K562 (cell line): Measurements from ENCODE around the gene SART1. TPM values are rescaled to one million over a fixed set of nuclear protein-coding genes. Genes with fewer than 3 reads are reported as not detected.

Experiments
- ARID1B ChIP-seq: fragments of 450-650 bp; IDR thresholded peaks from 2 replicates; pipeline ENCODE4 v1.6.1; 2016; ENCODE audit warnings: antibody characterized with exemption, mild to moderate bottlenecking, inconsistent platforms
- CBFA2T3 ChIP-seq: fragments of 450-650 bp; IDR thresholded peaks from 2 replicates; pipeline ENCODE4 v1.6.1; 2017
- CHD2 ChIP-seq: IDR thresholded peaks from 2 replicates; pipeline ENCODE4 v1.6.1; 2011; ENCODE audit warnings: low read depth, low read length
- ETV5 ChIP-seq: sonication (generic); formaldehyde crosslinking; IDR thresholded peaks from 2 replicates; pipeline ENCODE4 v1.4.0; 2020; ENCODE audit warnings: low read depth, mild to moderate bottlenecking, missing genetic modification reagents
- FOXP1 ChIP-seq: sonication (generic); formaldehyde crosslinking; IDR thresholded peaks from 2 replicates; pipeline ENCODE4 v1.8.0; 2022; ENCODE audit warnings: mild to moderate bottlenecking, missing genetic modification reagents
- KLF16 ChIP-seq: IDR thresholded peaks from 2 replicates; pipeline ENCODE4 v1.6.1; 2016; ENCODE audit warnings: antibody characterized with exemption
- NR2C1 ChIP-seq, 2 experiments: fragments of 450-650 bp; IDR thresholded peaks; 2 replicates each; pipeline ENCODE4 v1.6.1; 2017; ENCODE audit warnings: mild to moderate bottlenecking in 2 of 2, antibody characterized with exemption in 1 of 2, inconsistent platforms in 1 of 2, missing compliant biosample characterization in 1 of 2, missing genetic modification characterization in 1 of 2
- RBBP5 ChIP-seq: fragments of 200-600 bp; sonication (generic); IDR thresholded peaks from 2 replicates; pipeline ENCODE4 v1.6.1; 2012; ENCODE audit warnings: borderline replicate concordance, mild to moderate bottlenecking, low read length, control low read depth, inconsistent platforms; ENCODE audit not compliant: insufficient read depth, poor library complexity, severe bottlenecking
- RFX5 ChIP-seq: IDR thresholded peaks from 2 replicates; pipeline ENCODE4 v1.6.1; 2011; ENCODE audit warnings: low read depth, mild to moderate bottlenecking, improper control_type of control experiment, low read length
- TEAD1 ChIP-seq, 2 experiments: fragments of 450-650 bp in 1 of 2; sonication (generic) in 1 of 2; formaldehyde crosslinking; IDR thresholded peaks; 2 replicates each; pipeline versions ENCODE4 v1.4.0 to v1.8.0; 2020 to 2022; ENCODE audit warnings: mild to moderate bottlenecking in 2 of 2, missing genetic modification reagents in 1 of 2
- TOE1 ChIP-seq, 2 experiments: fragments of 450-650 bp in 1 of 2; sonication (generic) in 1 of 2; formaldehyde crosslinking in 1 of 2; IDR thresholded peaks; 2 replicates each; pipeline versions ENCODE4 v1.7.1 to v1.8.0; 2016 to 2022; ENCODE audit warnings: borderline replicate concordance in 2 of 2, mild to moderate bottlenecking in 2 of 2, antibody characterized with exemption in 1 of 2, inconsistent platforms in 1 of 2, low read depth in 1 of 2, missing genetic modification reagents in 1 of 2, moderate library complexity in 1 of 2
- VEZF1 ChIP-seq: fragments of 200-800 bp; sonication (Bioruptor generic); IDR thresholded peaks from 2 replicates; pipeline ENCODE4 v1.6.1; 2017; ENCODE audit warnings: missing genetic modification characterization, missing compliant biosample characterization
- ZMIZ1 ChIP-seq, 2 experiments: fragments of 150-350 bp in 1 of 2; IDR thresholded peaks; 2 replicates each; pipeline ENCODE4 v1.6.1; 2012 to 2016; ENCODE audit warnings: low read depth in 2 of 2, low read length in 2 of 2, mild to moderate bottlenecking in 1 of 2, moderate library complexity in 1 of 2
- ZNF696 ChIP-seq: fragments of 250-450 bp; sonication (Bioruptor Pico); conservative IDR thresholded peaks from 2 replicates; pipeline ENCODE4 v1.4.0; 2020; ENCODE audit warnings: mild to moderate bottlenecking, moderate library complexity
- polyA plus RNA-seq, 8 experiments: library from polyadenylated mRNA; depleted of rRNA in 4 of 8; stranded (reverse) in 5 of 8; unstranded in 3 of 8; fragments of >200 nt; fragmentation: Nextera tagmentation in 2 of 8; fragmentation: Illumina TruSeq in 1 of 8; extraction: Ambion mirVana in 2 of 8; extraction: Trizol in 1 of 8; gene quantifications; 2 replicates each; pipeline versions ENCODE4 v1.2.1 to v1.2.3, GENCODE V29; 2011 to 2014; ENCODE audit warnings: inconsistent platforms in 1 of 8, missing spikeins in 1 of 8
- total RNA-seq, 7 experiments: library from RNA; depleted of rRNA in 6 of 7; stranded (reverse); fragments of >200 nt in 6 of 7; fragmentation: Illumina TruSeq in 2 of 7; extraction: Trizol in 2 of 7; gene quantifications; 2 replicates each; pipeline versions ENCODE4 v1.2.1 to v1.2.3, GENCODE V29; 2011 to 2021; ENCODE audit warnings: low replicate concordance in 1 of 7
- TF ChIP-seq, protein P1 (sequence below), 2 experiments: IDR thresholded peaks; 2 replicates each; pipeline ENCODE4 v1.6.1; 2011; ENCODE audit warnings: borderline replicate concordance in 1 of 2, control low read depth in 1 of 2, low read depth in 1 of 2, low read length in 1 of 2, mild to moderate bottlenecking in 1 of 2, mixed read lengths in 1 of 2, moderate library complexity in 1 of 2; ENCODE audit not compliant: insufficient read depth in 1 of 2, insufficient read length in 1 of 2, poor library complexity in 1 of 2, severe bottlenecking in 1 of 2; ENCODE audit errors: extremely low read depth in 1 of 2

SART1 gene
- total and polyA plus RNA-seq, 9 of the 15 experiments (the other 6 are each of a cell fraction or from before 2014, with no cell fraction given) = 4.8 to 84.1 (median 31.7) TPM

- no peak for TF ChIP-seq KLF16
- peak; percentile 79; the same call in 1 of the 2 replicates for TF ChIP-seq FOXP1
- TF ChIP-seq RBBP5 = peak; percentile 30
- TF ChIP-seq VEZF1 = peak; percentile 44; the same call in 1 of the 2 replicates
- TF ChIP-seq RFX5 = no peak
- no peak for TF ChIP-seq ZNF696 (CRISPR knock-in tag)
- 0 out of 2 replicates have a peak, but pooled peaks have one; percentile 40 for TF ChIP-seq ETV5 (CRISPR knock-in tag)
- TF ChIP-seq CBFA2T3 = peak; percentile 66
- no peak; the same call in 1 of the 2 replicates for TF ChIP-seq ARID1B
- TF ChIP-seq TOE1 (IDR thresholded peaks at IDR 0.05; ENCODE audit: borderline replicate concordance) = no peak
- TF ChIP-seq TOE1 (CRISPR knock-in tag; IDR thresholded peaks at IDR 0.05; ENCODE audit: borderline replicate concordance, low read depth) = no peak
- TF ChIP-seq, protein P1, sequence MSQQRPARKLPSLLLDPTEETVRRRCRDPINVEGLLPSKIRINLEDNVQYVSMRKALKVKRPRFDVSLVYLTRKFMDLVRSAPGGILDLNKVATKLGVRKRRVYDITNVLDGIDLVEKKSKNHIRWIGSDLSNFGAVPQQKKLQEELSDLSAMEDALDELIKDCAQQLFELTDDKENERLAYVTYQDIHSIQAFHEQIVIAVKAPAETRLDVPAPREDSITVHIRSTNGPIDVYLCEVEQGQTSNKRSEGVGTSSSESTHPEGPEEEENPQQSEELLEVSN (IDR thresholded peaks at IDR 0.05; ENCODE audit: borderline replicate concordance in 1 of 2, extremely low read depth in 1 of 2, insufficient read depth in 1 of 2, insufficient read length in 1 of 2, low read depth in 1 of 2, low read length in 1 of 2, poor library complexity in 1 of 2, severe bottlenecking in 1 of 2) = peak in 1 of 2 experiments; percentile 25
- no peak for TF ChIP-seq CHD2
- TF ChIP-seq NR2C1 (IDR thresholded peaks at IDR 0.05) = 0 out of 2 replicates have a peak, but pooled peaks have one; percentile 40
- TF ChIP-seq NR2C1 (tag; IDR thresholded peaks at IDR 0.05) = peak; percentile 52; the same call in 1 of the 2 replicates
- peak in 1 of 2 experiments; percentile 87; a peak in 2 of 4 replicates for TF ChIP-seq TEAD1 (CRISPR knock-in tag; IDR thresholded peaks at IDR 0.05)
- TF ChIP-seq ZMIZ1 (IDR thresholded peaks at IDR 0.05; ENCODE audit: low read depth in 2 of 2, low read length in 2 of 2) = no peak
Measured at GRCh38 chr11:66012946-66013761, 51.6 kb downstream of the SART1 start (continued).
